Mesenchymal stem cell (in vitro differentiated cells and primary cell): ENCODE measurements around the gene LHFPL6.
A peak's percentile ranks its signal among the peaks of the same experiment; 100 is the strongest.

Experiments
- DNase-seq: peaks from one replicate; pipeline ENCODE4 v3.0.0-alpha.2; 2013
- H2AFZ ChIP-seq: one replicate; pipeline ENCODE4 v1.6.1; 2013; ENCODE audit warnings: low read depth, mild to moderate bottlenecking, control low read depth, inconsistent platforms, low read length, moderate library complexity
- H2AK5ac ChIP-seq: 2 replicates; pipeline ENCODE4 v1.6.1; 2013; ENCODE audit warnings: low read length, moderate library complexity, mild to moderate bottlenecking, inconsistent platforms; ENCODE audit not compliant: severe bottlenecking
- H2BK120ac ChIP-seq: one replicate; pipeline ENCODE4 v1.6.1; 2013; ENCODE audit warnings: low read depth, mild to moderate bottlenecking, inconsistent platforms, low read length, moderate library complexity
- H2BK12ac ChIP-seq, 2 experiments: one replicate each; pipeline ENCODE4 v1.6.1; 2013; ENCODE audit warnings: inconsistent platforms in 2 of 2, low read length in 2 of 2, mild to moderate bottlenecking in 2 of 2, moderate library complexity in 2 of 2, control low read depth in 1 of 2
- H2BK15ac ChIP-seq: one replicate; pipeline ENCODE4 v1.6.1; 2013; ENCODE audit warnings: mild to moderate bottlenecking, low read depth, inconsistent platforms; ENCODE audit not compliant: poor library complexity, severe bottlenecking
- H2BK5ac ChIP-seq: 2 replicates; pipeline ENCODE4 v1.6.1; 2013; ENCODE audit warnings: low read depth, mild to moderate bottlenecking, low read length, control low read depth, inconsistent platforms; ENCODE audit not compliant: poor library complexity, severe bottlenecking
- H3K14ac ChIP-seq, 2 experiments: one replicate each; pipeline ENCODE4 v1.6.1; 2013; ENCODE audit warnings: inconsistent platforms in 2 of 2, low read length in 2 of 2, control low read depth in 1 of 2, mild to moderate bottlenecking in 1 of 2, moderate library complexity in 1 of 2
- H3K18ac ChIP-seq, 2 experiments: one replicate each; pipeline ENCODE4 v1.6.1; 2013; ENCODE audit warnings: inconsistent platforms in 2 of 2, low read length in 2 of 2, control low read depth in 1 of 2, low read depth in 1 of 2, mild to moderate bottlenecking in 1 of 2
- H3K23ac ChIP-seq, 2 experiments: one replicate each; pipeline ENCODE4 v1.6.1; 2013; ENCODE audit warnings: inconsistent platforms in 2 of 2, low read length in 2 of 2, mild to moderate bottlenecking in 2 of 2, moderate library complexity in 2 of 2, control low read depth in 1 of 2
- H3K27ac ChIP-seq: 2 replicates; pipeline ENCODE4 v1.5.1; 2013; ENCODE audit warnings: mild to moderate bottlenecking, moderate library complexity, low read length, control low read depth, inconsistent platforms; ENCODE audit not compliant: poor library complexity, severe bottlenecking
- H3K27me3 ChIP-seq, 2 experiments: 2 replicates each; pipeline versions ENCODE4 v1.6.1 to v1.7.0; 2013; ENCODE audit warnings: low read length in 2 of 2, mild to moderate bottlenecking in 2 of 2, moderate library complexity in 2 of 2, control low read depth in 1 of 2, inconsistent platforms in 1 of 2; ENCODE audit not compliant: control insufficient read depth in 1 of 2, insufficient read depth in 1 of 2
- H3K36me3 ChIP-seq, 2 experiments: 2 replicates each; pipeline versions ENCODE4 v1.6.1 to v1.7.0; 2013; ENCODE audit warnings: low read length in 2 of 2, control low read depth in 1 of 2, inconsistent platforms in 1 of 2, low read depth in 1 of 2, mild to moderate bottlenecking in 1 of 2; ENCODE audit not compliant: insufficient read depth in 2 of 2, control insufficient read depth in 1 of 2
- H3K4ac ChIP-seq, 2 experiments: one replicate each; pipeline ENCODE4 v1.6.1; 2013; ENCODE audit warnings: inconsistent platforms in 2 of 2, low read length in 2 of 2, mild to moderate bottlenecking in 2 of 2, moderate library complexity in 2 of 2, control low read depth in 1 of 2, low read depth in 1 of 2
- H3K4me1 ChIP-seq: 2 replicates; pipeline ENCODE4 v1.6.1; 2013; ENCODE audit warnings: low read depth, low read length, control low read depth; ENCODE audit not compliant: control insufficient read depth, insufficient read depth
- H3K4me2 ChIP-seq: 2 replicates; pipeline ENCODE4 v1.6.1; 2013; ENCODE audit warnings: low read length, mild to moderate bottlenecking, inconsistent platforms; ENCODE audit not compliant: poor library complexity, severe bottlenecking
- H3K4me3 ChIP-seq, 2 experiments: 2 replicates each; pipeline versions ENCODE4 v1.5.1 to v1.7.0; 2013; ENCODE audit warnings: low read length in 2 of 2, mild to moderate bottlenecking in 2 of 2, control low read depth in 1 of 2, low read depth in 1 of 2; ENCODE audit not compliant: insufficient read depth in 1 of 2
- H3K79me1 ChIP-seq: replicated peaks from 2 replicates; pipeline ENCODE4 v1.6.1; 2013; ENCODE audit warnings: mild to moderate bottlenecking, control low read depth, low read length, inconsistent platforms; ENCODE audit not compliant: poor library complexity, severe bottlenecking
- H3K9ac ChIP-seq: 2 replicates; pipeline ENCODE4 v1.7.0; 2013; ENCODE audit warnings: mild to moderate bottlenecking, low read length, moderate library complexity
- H3K9me3 ChIP-seq: 2 replicates; pipeline ENCODE4 v1.7.0; 2013; ENCODE audit warnings: mild to moderate bottlenecking, low read length; ENCODE audit not compliant: control insufficient read depth
- H4K8ac ChIP-seq: one replicate; pipeline ENCODE4 v1.6.1; 2013; ENCODE audit warnings: inconsistent platforms, mild to moderate bottlenecking, low read length, moderate library complexity
- H4K91ac ChIP-seq: one replicate; pipeline ENCODE4 v1.6.1; 2013; ENCODE audit warnings: mild to moderate bottlenecking, low read length, inconsistent platforms
- WGBS: methylation state at CpG from one replicate; pipeline ENCODE4 v1.1.7; 2013; ENCODE audit warnings: mixed read lengths; 5-methylcytosine and 5-hydroxymethylcytosine counted together

Gene LHFPL6

DNA sequence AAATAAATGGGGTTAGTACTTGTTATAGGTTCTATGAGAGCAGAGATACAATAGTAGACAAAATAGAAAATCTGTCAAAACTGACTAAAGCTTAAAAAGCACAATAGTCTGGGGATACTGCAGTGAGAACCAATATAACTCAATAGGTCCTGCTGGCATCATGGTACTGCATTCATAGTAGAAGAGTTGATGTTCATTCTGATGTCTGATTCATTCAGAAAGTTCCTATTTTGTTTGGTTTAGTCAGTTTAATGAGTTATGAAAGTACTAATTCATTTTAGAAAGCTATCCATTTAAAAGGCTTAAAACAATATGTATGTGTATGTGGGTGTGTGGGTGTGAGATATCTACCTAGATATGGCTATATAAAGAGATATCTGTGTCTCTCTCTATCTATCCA is 152.8 kb downstream of the LHFPL6 start:
- no peak overlapping the region for H2BK12ac ChIP-seq
- H3K27me3 ChIP-seq = no peaks in the 10 kb centered on the region
- no peak overlapping the region for H2BK120ac ChIP-seq
- H4K8ac ChIP-seq = no peak overlapping the region
- H3K4me1 ChIP-seq = no peaks in the 10 kb centered on the region
- no peak overlapping the region for H3K14ac ChIP-seq
- no peak overlapping the region for H3K23ac ChIP-seq
- peaks cover 2% of the 10 kb centered on the region for H3K79me1 ChIP-seq
- H3K9me3 ChIP-seq = no peaks in the 10 kb centered on the region
- H3K27ac ChIP-seq = no peak overlapping the region
- no peak overlapping the region for H3K18ac ChIP-seq
- H2AK5ac ChIP-seq = no peak overlapping the region
- no peak overlapping the region for H3K9ac ChIP-seq
- H3K4me2 ChIP-seq = no peak overlapping the region
- H3K4ac ChIP-seq = no peak overlapping the region
- no peak overlapping the region for H2BK15ac ChIP-seq
- no peaks in the 10 kb centered on the region for H3K36me3 ChIP-seq
- no peak overlapping the region for H2BK5ac ChIP-seq
- no peak overlapping the region for H2AFZ ChIP-seq
- no peak for DNase-seq
- no peak overlapping the region for H4K91ac ChIP-seq
- no peak overlapping the region for H3K4me3 ChIP-seq

DNA sequence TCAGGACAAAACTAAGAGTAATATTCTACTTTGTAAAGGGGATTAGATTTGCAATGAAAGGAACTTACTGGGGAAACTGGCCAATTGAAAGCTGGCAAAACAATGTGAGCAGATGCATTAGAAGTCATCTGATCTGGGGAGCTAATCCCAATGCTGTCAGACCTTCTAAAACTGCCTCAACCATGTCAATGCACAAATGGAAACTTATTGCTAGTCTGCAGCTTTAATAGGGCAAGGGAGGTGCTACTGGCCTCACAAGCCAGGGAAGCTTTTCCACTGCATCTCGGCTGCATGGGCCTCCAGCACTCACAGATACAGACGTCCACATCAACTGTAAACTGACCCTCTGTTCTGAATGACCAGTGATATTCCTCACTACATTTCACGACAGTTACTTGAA is 154.2 kb downstream of the LHFPL6 start:
- Histone ChIP-seq H3K14ac (no peak overlapping the region), H3K79me1 (peaks cover 3% of the 10 kb centered on the region), H2BK120ac (no peak overlapping the region), H2BK5ac (no peak overlapping the region), H3K4me1 (no peaks in the 10 kb centered on the region), H4K8ac (no peak overlapping the region), H2BK12ac (no peak overlapping the region), H3K9me3 (no peaks in the 10 kb centered on the region), H3K4ac (no peak overlapping the region), H3K9ac (no peak overlapping the region), H2AK5ac (no peak overlapping the region), H4K91ac (no peak overlapping the region), H3K18ac (no peak overlapping the region), H3K23ac (no peak overlapping the region), H3K27me3 (no peaks in the 10 kb centered on the region), H3K4me2 (no peak overlapping the region), H3K36me3 (no peaks in the 10 kb centered on the region), H2AFZ (no peak overlapping the region), H2BK15ac (no peak overlapping the region), H3K27ac (no peak overlapping the region), H3K4me3 (no peak overlapping the region)
- 51% methylated on average over 2 of the region's 3 CpGs for WGBS
- no peak for DNase-seq

GRCh38 chr13:39446865-39447264 is 156.1 kb downstream of the LHFPL6 start:
- no peak overlapping the region for H2BK5ac ChIP-seq
- no peak overlapping the region for H3K14ac ChIP-seq
- H3K9me3 ChIP-seq = no peaks in the 10 kb centered on the region
- no peak overlapping the region for H3K4me2 ChIP-seq
- H3K4ac ChIP-seq = no peak overlapping the region
- H2BK15ac ChIP-seq = no peak overlapping the region
- no peak overlapping the region for H3K27ac ChIP-seq
- no peak for DNase-seq
- H3K4me3 ChIP-seq = no peak overlapping the region
- no peak overlapping the region for H3K9ac ChIP-seq
- WGBS = 91% methylated on average over 4 of the region's 4 CpGs
- H3K23ac ChIP-seq = no peak overlapping the region
- no peak overlapping the region for H2BK120ac ChIP-seq
- H3K18ac ChIP-seq = no peak overlapping the region
- H4K8ac ChIP-seq = no peak overlapping the region
- H2BK12ac ChIP-seq = no peak overlapping the region
- H2AFZ ChIP-seq = no peak overlapping the region
- no peak overlapping the region for H2AK5ac ChIP-seq
- H3K36me3 ChIP-seq = no peaks in the 10 kb centered on the region
- H3K4me1 ChIP-seq = no peaks in the 10 kb centered on the region
- peaks cover 3% of the 10 kb centered on the region for H3K79me1 ChIP-seq
- H3K27me3 ChIP-seq = no peaks in the 10 kb centered on the region
- H4K91ac ChIP-seq = no peak overlapping the region

- Histone ChIP-seq H3K27ac (no peak overlapping the region), H3K14ac (peak overlapping the region in 1 of 2 experiments; percentile 68), H3K79me1 (peaks cover 4% of the 10 kb centered on the region), H2AFZ (no peak overlapping the region), H3K4me3 (no peak overlapping the region), H3K4me1 (no peaks in the 10 kb centered on the region), H3K9me3 (no peaks in the 10 kb centered on the region), H2BK120ac (no peak overlapping the region), H4K8ac (no peak overlapping the region), H2BK15ac (no peak overlapping the region), H4K91ac (no peak overlapping the region), H2BK5ac (no peak overlapping the region), H3K36me3 (no peaks in the 10 kb centered on the region), H3K4me2 (no peak overlapping the region), H3K18ac (no peak overlapping the region), H3K23ac (no peak overlapping the region), H3K27me3 (no peaks in the 10 kb centered on the region), H3K9ac (no peak overlapping the region), H2AK5ac (no peak overlapping the region), H3K4ac (no peak overlapping the region), H2BK12ac (no peak overlapping the region)
- WGBS = 95% methylated on average over 2 of the region's 2 CpGs
- no peak for DNase-seq
Measured at GRCh38 chr13:39444866-39445265, 158.1 kb downstream of the LHFPL6 start.
